HG02798 (cell line): ENCODE results near the gene RFK.

Experiments used
- ATAC-seq: cut with Tn5 transposase; IDR thresholded peaks from one replicate; pipeline ENCODE4 v1.9.1; 2021; ENCODE audit warnings: mild to moderate bottlenecking; ENCODE audit not compliant: unreplicated experiment, poor library complexity

Gene RFK

GRCh38 chr9:76341616-76342015 is 52.6 kb downstream of the RFK start:
- no peak for ATAC-seq

- ATAC-seq = no peak
These were observed 55.8 kb downstream of the RFK start for GRCh38 chr9:76338418-76338817.

- no peak for ATAC-seq
These were observed 58.2 kb downstream of the RFK start for GRCh38 chr9:76336027-76336426.
